ENCODE results near the gene CD300A.
"Not testable (repeated sequence)": the region's sequence is repeated elsewhere in the genome, so short reads cannot be mapped to it uniquely, and the experiment has no call there.

The CD300A gene

DNA sequence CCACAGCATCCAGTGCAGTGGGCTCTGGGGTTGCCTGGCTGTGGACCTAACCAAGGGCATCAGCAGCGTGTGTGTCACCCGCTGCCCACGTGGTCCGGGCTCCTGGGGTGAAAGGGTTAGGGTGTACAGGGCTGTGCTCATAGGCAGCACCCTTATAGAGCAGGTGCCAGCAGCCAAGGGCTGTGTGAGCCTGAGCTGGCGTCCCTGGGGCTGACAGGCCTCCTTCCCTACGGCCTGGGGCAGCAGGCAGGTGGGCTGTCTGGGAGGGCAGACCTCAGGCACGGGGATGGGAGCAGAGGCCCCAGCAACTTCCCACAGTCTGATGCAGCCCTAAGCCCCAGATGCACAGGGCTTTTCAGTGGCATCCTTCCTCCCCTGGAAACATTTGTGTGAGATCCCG is 13.9 kb downstream of the CD300A start:
- no peak for DNase-seq (ENCODE audit: low read depth)

DNA sequence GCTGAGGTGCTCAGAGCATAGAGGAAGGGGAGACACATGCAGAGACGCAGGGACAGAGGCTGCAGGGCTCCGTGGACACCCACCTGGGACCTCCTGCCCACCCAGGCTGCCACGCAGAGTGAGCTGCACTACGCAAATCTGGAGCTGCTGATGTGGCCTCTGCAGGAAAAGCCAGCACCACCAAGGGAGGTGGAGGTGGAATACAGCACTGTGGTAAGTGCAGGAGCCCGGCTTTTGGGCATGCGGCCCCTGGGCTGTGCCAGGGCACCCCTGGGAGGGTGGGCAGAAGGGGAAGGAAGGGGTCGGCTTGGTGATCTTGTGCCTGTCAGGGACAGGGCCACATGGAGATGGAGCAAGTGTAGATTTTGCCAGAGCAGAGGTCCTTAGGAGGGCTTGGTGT is 15.2 kb downstream of the CD300A start:
- no peak for DNase-seq (ENCODE audit: low read depth)

GRCh38 chr17:74484066-74484465 is 17.6 kb downstream of the CD300A start:
- DNase-seq (ENCODE audit: low read depth): no peak

DNA sequence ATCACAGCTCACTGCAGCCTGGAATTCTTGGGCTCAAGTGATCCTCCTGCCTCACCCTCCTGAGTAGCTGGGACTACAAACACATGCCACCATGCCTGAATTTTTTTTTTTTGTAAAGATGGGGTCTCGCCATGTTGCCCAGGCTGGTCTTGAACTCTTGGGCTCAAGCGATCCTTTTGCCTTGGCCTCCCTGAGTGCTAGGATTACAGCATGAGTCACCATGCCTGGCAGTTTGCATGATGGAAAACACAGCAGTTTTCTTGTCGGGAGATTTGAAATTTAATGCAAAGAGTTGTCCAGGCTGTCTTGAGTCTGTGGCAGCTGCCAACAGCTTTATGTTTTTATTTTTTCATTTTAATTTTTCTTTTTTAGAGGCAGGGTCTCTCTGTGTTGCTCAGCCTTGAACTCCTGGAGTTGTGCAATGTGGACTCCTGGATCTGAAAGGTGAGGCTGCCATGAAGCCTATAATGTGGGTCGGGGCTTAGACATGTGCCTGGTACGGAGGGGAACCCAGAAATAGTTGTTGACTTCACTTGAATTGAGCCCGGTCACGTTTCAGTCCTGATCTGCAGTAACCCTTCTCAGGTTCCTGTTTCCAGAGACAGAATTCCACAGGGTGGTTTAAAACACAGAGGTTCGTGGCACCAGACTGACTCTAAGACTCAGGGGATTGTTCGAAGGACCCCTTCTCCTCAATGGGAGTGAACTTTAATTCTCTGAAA is 18.7 kb downstream of the CD300A start:
- no peak for DNase-seq (ENCODE audit: low read depth)

DNA sequence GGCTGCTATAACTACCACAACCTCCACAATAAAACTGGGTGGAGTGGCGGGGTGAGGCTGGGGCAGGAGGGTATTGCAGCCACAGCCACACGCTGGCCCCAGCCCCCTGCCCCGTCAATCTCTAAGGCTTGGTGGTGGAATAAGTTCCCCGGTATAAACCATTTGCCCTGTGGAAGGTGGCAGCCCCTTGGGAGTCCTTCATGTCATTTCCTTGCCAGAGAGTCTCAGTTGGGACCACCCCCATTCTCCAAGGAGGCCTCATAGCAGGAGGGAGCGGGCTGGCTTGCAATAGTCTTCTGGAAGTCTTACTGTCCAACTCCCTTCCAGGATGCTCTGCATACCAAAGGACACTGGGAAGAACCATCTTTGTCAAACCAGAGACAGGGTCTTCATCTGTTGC is 19.4 kb downstream of the CD300A start:
- no peak for DNase-seq (ENCODE audit: low read depth)

- DNase-seq (ENCODE audit: low read depth): not testable (repeated sequence)
Observed at GRCh38 chr17:74488276-74488675, 21.8 kb downstream of the CD300A start.

GRCh38 chr17:74490716-74491115 is 24.3 kb downstream of the CD300A start:
- no peak for DNase-seq (ENCODE audit: low read depth)

DNA sequence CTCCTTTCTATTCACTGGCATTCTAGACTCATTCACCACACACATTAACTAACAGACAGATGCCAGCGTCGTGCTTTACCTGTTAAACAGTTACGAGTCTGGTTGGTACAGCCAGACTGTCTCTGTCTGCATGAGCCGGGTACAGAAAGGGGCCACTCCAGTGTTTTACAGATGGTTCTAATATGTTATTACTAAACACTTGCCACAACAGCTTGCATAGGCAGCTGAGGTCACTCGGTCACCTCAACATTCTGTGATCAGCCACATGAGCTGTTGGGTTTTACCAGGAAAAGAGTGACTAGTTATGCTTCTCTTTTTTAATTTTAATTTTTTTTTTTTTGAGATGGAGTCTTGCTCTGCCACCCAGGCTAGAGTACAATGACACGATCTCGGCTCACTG is 25.2 kb downstream of the CD300A start:
- no peak for DNase-seq (ENCODE audit: low read depth)

GRCh38 chr17:74493331-74493833 is 26.9 kb downstream of the CD300A start:
- peak; percentile 16 for DNase-seq (ENCODE audit: low read depth)

GRCh38 chr17:74497471-74497870 is 31.0 kb downstream of the CD300A start:
- DNase-seq (ENCODE audit: low read depth): no peak

DNA sequence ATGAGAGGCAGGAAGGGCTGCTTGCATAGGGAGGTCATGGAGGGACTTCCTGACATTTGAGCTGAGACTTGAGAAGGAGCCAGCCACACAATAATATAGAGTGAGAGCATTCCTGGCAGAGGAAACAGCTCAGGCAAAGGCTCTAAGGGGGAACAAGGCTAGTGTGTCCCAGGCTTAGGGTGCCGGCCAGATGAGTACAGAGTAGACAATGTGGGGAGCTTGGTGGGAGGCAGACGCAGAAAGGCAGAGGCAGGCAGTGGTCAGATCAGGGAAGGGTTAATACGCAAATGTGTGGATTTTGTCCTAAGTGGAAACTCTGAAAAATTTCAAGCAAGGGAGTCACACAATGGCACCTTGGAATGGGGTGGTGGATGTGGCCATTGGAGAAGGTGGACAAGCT is 33.6 kb downstream of the CD300A start:
- no peak for DNase-seq (ENCODE audit: low read depth)

- no peak for DNase-seq (ENCODE audit: low read depth)
Observed at GRCh38 chr17:74502861-74503260, 36.4 kb downstream of the CD300A start.

DNA sequence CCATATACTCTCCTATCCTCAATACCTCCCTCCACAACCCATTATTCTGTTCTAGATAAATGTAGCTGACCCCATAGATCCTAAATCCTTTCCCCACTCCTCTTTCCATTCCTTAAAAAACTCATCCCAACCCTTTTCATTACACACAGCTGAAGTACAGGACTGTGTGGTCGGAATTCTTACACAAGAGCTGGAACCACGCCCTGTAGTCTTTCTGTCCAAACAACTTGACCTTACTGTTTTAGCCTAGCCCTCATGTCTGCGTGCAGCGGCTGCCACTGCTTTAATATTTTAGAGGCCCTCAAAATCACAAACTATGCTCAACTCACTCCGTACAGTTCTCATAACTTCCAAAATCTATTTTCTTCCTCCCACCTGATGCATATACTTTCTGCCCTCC is 37.5 kb downstream of the CD300A start:
- not testable (repeated sequence) for DNase-seq (ENCODE audit: low read depth)

- no peak for DNase-seq (ENCODE audit: low read depth)
Observed at GRCh38 chr17:74508156-74508555, 41.7 kb downstream of the CD300A start.

DNA sequence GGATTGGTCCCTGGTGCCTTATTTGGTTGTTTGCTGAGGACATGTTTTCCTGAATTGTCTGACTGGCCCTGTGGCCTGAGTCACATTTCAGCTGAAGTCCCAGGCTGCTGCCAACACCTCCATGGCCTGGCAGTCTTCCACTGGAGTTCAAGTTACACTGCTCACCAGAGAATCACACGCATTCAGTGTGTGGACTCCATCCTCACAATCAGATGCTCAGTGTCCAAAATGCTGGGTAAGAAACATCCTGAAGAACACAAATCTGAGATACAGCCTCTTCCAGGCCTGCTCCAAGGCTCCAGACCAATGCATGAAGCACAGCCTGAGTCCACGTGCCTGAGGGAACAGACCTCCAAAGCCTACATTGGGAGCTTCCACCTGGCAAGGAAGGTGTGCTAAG is 45.6 kb downstream of the CD300A start:
- DNase-seq (ENCODE audit: low read depth): no peak

DNA sequence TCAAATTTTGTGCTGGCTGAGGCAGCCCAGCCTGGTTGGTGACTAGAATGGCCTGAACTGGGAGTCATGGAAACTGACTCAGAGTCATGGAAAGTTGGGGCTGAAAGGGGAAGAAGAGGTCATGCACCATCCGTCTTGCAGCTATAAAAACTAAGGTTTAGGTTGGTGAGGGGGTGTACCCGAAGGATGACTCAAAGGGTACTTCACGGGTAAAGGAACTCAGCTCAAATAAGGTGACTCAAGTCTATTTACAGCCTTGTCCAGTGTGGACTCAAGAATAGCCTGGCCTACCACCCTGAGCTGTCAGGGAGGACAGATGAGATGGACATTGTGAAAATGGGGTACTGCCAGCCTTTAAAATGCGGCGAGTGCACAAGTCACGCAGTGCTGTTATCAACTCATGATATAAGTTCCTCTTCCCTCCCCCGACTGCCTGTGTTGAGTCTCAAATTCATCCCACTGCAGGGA is 46.2 kb downstream of the CD300A start:
- no peak for DNase-seq (ENCODE audit: low read depth)

DNA sequence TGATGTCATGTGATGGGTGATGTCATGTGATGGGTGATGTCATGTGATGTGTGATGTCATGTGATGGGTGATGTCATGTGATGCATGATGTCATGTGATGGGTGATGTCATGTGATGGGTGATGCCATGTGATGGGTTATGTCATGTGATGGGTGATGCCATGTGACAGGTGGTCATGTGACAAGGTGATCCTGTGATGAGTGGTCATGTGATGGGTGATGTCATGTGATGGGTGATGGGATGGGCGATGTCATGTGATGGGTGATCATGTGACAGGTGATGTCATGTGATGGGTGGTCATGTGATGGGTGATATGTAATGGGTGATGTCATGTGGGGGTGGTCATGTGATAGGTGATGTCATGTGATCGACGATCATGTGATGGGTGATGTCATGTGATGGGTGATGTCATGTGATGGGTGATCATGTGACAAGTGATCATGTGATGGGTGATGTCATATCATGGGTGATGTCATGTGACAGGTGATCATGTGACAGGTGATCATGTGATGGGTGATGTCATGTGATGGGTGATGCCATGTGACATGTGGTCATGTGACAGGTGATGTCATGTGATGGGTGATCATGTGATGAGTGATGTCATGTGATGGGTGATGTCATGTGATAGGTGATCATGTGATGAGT is 47.7 kb downstream of the CD300A start:
- peak; percentile 14 for DNase-seq (ENCODE audit: low read depth)

- peak; percentile 23 for DNase-seq (ENCODE audit: low read depth)
Observed at GRCh38 chr17:74514632-74515334, 48.3 kb downstream of the CD300A start.

GRCh38 chr17:74515941-74516340 is 49.5 kb downstream of the CD300A start:
- no peak for DNase-seq (ENCODE audit: low read depth)

DNA sequence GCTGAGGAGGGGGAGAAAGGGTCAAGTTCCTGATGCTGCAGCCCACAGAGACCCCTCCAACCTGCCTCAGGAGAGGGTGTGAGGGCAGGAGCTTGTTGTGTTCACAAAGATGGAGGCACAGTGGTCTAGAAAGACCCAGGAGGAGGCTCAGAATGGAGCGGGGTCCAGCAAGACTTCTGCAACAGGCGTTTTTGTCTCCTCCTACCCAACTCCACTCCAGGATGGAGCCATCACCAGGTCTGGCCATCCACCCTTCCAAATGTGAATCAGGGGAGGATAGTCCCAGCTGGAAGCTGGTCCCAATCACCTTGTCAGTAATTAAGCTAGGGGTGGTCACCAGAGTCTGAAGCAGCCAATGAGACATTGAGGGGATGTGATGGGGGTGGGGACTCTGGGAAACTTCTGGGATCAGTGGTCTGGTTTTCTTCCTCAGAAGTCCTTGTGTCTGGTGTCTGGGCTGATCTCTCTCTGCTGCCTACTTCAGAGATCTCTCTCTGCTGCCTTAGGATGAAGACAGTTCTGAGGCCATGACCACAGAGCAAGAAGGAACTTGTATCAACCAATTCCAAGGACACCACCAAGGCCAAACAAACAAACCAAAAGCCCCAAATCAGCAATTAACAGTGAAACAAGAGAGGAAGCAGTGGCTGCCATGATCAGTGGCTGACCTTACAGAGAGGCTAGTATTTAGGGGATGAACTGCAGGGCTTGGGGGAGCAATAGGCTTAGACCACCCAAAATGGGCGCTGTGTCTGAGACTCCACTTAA is 50.3 kb downstream of the CD300A start:
- no peak for DNase-seq (ENCODE audit: low read depth)

- DNase-seq (ENCODE audit: low read depth): not testable (repeated sequence)
Observed at GRCh38 chr17:74518413-74518981, 52.1 kb downstream of the CD300A start.

DNA sequence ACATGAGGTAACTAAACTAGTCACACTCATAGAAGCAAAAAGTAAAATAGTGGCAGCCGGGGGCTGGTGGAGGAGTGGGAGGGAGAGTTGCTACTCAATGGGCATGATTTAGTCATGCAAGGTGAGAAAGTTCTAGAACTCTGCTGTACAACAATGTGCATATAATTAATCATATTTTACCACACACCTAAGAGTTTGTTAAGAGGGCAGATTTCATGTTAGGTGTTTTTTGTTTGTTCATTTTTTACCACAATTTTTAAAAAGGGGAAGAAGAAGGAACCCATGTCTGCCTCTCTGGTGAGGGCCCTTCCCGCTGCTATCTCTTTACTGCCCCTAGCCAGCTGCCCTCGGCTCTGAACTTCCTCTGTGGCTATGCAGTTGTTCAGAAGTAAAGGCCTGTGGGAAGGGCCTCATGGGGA is 53.6 kb downstream of the CD300A start:
- no peak for DNase-seq (ENCODE audit: low read depth)
